GM21381 (cell line): Measurements from ENCODE around the gene PEX14.
A peak's percentile ranks its signal among the peaks of the same experiment; 100 is the strongest.
"Not testable (repeated sequence)": the region's sequence is repeated elsewhere in the genome, so short reads cannot be mapped to it uniquely, and the experiment has no call there.

Source experiments
- ATAC-seq: cut with Tn5 transposase; IDR thresholded peaks from one replicate; pipeline ENCODE4 v1.9.1; 2021; ENCODE audit warnings: mild to moderate bottlenecking, moderate library complexity; ENCODE audit not compliant: unreplicated experiment

Gene PEX14

DNA sequence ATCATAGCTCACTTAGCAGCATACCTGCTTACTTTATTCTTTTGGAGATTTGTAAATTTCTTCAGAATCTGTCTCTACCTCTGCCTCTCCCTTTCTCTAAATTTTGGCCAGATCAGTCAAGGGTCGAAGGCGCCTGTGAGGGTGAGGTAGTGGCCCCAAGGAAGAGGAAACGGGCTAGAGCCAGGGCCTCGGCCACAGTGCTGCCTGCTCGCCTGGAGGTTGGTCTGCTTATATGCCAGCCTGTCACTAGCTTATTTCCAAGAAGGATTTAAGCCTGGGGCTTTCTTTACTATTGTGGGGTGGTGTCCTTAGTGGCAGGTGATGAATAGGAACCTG, 19.6 kb downstream of the PEX14 start:
- ATAC-seq, result peak; percentile 10

DNA sequence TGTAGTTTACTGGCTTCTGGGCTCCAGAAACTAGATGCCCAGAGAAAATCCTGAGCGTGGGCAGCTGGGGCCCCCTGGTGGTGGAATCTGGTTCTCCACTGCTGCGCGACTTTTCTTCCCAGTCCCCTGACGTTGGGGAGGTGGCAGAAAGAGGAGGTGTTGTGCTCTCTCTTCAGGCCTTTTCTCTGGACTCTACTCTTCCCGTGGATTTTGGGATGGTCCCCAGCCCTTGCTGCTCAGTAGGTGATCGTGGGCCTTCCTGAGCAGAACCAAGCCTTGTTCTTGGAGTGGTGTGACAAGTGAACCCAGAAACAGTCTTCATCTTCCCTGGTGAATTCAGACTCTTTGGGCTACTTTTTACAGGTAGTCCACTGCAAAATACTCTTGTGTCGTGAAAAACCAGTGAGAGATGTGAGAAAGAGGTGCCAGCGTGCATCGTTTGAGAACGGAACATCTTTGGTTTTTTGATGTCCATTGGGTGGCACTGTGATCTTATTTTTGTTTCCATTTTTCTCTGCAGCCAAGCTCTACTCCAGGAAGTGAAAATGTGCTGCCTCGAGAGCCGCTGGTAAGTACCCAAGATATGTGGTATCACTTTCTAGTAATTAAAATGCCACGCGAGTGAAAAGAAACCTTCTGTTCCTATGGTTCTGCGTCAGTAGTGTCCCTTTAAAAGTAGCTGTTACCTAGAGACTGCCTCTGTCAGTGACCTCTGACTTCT, 20.2 kb downstream of the PEX14 start:
- ATAC-seq, result peak; percentile 69

DNA sequence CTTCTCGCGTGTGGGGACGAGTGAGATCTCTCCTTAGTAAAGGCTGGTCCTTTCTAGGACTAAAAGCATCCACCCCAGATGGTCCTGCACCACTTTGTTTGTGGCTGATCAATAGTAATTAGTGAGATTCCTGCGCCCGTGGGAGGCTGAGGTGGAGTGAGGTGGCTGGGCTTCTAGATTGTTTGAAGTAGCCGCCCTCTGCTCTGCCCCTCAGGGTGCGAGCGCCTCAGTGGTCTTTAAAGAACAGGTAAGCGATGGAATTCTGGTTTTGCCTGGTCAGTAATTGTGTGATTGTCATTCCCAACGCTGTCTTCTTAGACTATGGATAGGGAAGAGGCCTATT, 20.7 kb downstream of the PEX14 start:
- ATAC-seq, result no peak

DNA sequence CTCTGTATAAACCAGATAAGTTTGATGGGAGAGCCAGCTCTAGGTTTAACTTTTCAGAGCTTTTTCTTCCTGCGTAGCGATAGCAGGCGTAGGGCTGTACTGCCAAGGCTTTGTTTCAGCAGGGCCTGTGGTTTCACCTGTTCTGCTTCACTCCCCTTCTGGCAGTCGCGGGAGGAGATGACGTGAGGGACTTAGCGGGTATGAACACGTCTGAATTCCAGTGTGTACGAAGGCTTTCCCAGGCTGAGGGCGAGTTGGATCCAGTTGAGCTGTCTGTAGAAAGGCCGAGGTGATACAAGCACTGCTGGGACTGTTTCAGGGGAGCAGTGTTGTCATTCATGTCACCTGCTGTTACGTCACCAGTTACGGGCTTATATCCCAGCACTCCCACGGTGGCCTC, 21.2 kb downstream of the PEX14 start:
- ATAC-seq, result no peak

DNA sequence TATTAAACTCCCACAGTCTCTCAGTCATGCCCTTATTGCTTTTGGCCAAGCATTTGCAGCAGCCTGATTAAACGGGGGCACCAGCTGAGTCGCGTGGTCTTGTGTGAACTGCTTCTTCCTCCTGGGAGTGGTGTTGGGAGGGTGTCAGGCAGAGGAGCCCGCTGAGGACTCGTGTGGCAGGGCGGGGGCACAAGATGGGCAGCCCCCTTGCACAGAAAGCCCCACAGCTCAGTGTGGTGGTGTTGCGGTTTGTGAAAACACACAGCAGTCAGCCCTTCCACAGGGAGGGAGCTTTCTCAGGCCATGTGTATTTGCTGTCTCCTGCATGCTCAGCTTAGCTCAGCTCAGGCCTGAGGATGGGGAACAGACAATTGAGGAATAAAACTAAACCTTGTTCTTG, 22.4 kb downstream of the PEX14 start:
- no peak for ATAC-seq

DNA sequence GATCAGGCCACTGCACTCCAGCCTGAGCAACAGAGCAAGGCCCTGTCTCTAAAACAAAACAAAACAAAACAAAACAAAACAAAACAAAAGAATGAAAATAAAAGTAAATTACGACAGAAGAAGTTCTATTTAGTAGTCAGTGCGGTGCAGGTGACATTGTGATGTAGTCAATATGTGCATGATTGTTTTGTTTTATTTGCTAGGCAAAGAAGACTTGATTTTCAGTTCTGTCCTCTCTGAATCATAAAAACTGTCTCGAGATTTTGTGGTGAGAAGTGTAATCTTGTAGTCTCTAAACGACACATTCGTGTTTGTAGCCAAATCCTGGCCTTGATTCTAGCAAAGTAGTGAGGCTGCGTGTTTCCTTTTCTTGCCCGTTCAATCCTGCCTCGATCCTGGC, 23.5 kb downstream of the PEX14 start:
- no peak for ATAC-seq

DNA sequence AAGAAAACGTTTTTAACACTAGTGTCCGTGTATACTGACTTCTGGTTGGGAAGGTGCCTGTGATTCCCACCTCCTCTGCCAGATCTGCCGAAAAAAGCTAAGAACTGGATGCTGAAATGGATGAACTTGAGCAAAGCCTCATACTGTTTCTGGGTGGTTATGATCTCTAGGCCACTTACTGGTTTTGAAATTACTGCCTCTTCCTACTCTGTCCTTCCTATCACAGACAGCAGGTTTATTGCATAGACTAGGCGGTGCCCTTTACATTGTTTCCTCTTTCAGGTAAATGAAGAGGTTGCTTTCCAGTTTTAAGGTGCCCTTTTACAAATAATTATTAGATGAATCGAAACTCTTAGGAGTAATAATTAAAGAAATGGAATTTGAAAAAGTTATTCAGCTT, 27.5 kb downstream of the PEX14 start:
- ATAC-seq, result no peak

DNA sequence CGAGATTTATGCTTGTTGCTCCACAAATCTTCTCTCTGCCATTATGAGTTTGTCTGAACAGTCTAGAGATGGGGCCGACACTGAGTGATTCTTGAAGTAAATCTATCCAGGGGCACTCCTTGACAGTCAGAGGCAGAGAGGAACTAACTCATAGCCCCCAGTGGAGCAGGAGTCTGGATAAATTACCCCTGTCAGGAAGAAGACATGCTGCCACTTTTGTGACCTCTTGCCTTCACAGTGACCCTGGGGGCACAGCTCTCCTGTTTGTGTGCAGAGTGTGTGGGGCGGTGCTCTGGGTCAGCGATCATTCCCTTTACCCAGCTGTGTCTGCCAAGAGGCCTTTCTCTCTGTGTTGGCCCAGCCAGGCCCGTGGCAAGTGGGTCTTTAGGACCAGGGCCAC, 29.5 kb downstream of the PEX14 start:
- no peak for ATAC-seq

DNA sequence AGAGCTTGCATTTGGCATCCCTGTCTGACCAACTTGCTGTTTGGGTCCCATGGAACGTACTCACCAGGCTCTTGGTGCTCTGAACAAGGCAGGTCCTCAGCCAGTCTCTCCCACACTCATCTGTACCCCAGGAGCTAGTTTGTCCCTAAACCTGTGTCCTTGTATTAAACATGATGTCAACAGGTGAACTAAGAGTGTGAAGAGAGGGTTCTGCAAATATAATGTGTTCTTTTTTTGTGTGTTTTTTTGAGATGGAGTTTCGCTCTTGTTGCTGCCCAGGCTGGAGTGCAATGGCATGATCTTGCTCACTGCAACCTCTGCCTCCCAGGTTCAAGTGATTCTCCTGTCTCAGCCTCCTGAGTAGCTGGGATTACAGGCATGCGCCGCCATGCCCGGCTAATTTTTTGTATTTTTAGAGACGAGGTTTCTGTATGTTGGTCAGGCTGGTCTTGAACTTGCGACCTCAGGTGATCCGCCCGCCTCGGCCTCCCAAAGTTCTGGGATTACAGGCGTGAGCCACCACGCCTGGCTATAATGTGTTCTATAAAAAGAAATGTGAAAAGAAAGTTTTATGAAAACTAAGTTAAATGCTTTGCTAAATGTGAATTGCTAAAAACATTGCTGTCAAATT, 31.4 kb downstream of the PEX14 start:
- not testable (repeated sequence) for ATAC-seq

DNA sequence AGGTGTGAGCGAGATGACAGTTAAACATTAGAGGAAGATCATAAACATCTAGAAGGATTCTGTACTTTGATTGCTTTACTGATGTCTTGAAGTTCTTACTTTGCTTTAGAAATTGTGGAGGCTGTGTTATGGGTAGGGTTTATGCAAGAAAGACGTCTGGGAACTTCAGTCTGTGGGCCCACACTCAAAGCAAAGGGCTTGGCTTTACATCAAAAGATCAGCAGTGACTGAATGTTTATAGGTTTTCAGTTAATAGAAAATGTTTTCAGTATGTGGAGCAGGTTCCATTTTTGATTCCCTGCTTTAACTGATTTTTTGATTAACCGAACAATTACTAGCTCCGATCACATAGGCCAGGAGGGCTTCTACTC, 31.9 kb downstream of the PEX14 start:
- ATAC-seq, result no peak

DNA sequence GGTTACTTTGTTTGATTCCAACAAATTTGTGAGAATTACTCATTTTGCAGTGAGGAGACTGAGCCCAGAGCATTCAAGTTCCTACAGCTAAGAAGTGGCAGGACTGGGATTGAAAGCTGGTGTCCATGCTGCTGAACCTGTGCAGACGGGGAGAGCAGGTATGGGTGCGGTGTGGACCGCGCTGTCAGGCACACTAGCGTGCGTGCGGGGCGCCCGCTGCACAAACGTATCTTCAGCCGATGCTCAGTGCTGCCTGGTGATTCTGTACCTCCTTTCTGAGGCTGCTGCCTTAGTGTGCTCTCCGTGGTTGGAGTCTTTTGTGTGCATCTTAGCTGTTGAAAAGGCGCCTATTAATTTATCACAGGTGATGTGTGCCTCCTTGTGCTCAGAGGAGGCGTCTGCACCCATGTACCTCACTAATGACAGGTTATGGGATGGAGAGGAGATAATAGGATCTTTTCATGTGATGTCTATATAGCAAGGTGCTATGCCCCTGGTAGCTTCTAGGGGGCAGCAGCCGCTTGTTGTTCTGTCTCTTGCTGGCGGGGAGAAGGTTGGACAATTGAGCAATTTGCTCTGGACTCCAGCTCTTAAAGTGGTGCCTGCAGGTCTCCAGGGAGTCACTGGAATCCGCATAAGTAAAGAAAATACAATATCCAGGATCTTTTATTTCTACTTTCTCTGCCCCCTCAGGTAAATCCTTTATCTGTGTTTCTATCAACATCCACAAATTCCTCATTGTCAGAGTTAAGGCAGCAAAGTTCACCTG, 32.5 kb downstream of the PEX14 start:
- ATAC-seq, result no peak

DNA sequence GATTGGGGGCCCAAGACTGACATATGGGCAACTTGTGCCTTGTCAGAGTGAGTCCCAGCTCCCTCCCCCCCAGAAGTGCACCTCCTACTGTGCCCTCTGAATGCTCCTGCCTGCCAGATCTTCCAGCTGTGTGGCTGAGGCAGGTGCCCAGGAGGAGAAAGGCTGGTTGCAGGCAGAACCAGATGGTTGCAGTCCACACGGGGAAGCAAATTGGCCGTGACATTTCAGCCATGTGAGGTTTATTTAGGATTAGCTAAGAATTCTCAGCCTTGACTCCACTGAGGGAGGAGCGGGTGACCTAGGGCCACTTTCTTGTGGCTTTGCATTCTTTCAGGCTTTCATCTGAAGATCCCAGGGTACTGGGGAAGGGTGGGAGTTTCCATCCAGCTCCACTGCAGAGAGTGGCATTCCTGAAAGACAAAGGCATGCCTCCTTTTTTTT, 33.8 kb downstream of the PEX14 start:
- no peak for ATAC-seq

DNA sequence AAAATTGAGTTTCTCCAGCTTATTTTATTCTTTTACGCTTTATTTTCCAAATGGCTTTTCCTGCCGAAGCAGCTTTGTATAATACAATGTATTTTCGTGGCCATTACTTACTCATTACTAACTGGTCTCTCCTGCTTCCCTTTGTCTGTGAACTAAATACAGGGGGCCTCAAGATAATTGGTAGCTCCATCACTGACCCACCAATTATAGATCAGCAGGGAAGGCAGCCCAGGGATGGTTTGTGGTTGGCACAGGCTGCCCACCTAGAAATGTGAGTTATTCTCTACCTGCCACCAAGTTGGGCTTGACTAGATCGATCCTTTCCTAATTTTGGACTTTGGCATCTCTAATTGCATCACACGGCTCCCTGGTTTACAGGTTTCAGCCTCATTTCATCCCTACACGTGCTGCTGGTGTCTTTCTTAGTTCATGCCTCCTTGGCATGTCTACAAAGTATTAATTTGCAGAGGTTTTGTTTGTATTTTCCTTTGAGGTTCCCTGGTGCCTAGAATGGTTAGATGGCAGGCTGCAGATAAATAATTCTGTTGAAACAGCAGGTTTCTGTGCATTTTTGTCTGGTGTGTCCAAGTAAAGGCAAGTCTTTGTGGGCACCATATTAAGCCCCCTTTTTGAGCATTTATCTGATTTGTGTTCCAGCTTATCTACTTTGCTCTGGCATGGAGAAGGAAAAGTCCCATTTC, 35.2 kb downstream of the PEX14 start:
- ATAC-seq, result no peak

DNA sequence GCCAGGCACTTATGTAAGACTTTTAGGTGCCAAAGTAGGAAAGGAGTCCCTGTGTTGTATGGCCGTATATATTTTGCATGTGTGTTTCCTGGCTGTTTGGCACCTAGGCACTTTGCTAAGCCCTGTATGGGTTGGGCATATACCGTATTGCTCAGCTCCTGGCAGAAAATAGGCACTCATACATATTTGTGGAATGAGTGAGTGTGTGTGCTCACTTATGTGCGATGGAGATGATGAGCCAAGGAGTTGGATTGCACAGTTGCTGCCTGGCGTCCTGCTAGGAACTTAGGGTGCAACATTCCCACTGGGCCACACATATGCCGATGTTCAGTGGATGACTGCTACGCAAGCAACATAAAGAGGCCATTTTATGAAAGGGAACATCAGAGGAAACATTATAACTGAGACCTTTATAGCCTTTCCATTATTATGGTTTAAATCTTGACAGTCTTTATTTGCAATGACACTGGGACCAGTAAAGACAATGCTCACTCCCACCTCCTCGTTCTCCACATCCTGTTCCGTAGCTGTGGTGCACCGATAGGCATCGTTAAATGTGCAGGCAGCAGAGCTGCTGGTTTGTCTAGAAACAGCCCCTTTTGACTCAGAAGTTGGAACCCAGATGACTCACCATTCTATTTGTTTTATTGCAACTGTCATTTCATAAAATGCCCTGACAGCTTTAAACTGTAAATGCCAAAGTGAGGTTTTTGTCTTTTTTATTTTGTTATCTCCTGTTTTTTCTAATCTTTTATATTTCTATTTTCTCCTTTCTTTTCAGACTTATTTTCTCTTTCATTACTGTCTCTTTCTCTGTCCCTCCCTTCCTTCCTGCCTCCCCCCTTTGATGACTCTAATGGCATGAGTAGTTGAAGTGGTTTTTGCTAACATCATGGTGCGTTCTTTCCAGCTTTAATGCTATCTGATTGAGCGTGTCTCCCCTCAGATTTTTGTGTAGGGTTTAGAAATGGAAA, 36.1 kb downstream of the PEX14 start:
- peak; percentile 85 for ATAC-seq

DNA sequence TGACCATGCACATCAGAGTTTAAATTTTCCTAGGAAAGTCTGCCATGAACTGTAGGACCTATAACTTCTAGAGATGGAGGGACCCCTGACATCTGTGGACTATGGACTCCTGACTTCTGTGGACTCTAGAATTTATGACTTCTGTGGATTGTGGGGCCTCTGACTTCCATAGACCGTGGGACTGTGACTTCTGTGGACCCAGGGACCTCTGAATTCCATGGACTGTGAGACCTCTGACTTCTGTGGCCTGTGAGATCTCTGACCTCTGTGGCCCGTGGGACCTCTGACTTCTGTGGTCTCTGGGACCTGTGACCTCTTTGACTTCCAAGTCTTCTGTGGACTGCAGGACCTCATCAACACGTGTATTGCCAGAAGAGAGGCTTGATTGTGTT, 36.7 kb downstream of the PEX14 start:
- ATAC-seq, result no peak

DNA sequence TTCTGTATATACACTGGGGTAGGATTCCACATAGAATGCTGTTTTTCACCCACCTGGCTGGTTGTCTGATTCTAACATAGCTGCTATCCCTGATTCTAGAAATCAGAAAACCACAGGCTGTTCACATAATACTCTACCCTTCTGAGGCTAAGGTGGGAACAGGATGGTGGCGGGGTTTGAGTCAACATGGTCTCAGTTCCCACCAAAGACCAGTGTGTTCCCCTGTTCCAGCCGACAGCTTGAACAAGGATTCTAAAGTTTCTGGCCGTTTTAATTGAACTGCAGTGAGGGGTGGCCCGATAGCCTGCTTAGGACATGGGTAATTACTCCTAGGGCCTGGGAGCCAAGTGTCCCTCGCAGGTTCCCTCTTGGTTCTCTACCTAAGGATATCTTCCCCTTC, 38.4 kb downstream of the PEX14 start:
- ATAC-seq, result no peak

DNA sequence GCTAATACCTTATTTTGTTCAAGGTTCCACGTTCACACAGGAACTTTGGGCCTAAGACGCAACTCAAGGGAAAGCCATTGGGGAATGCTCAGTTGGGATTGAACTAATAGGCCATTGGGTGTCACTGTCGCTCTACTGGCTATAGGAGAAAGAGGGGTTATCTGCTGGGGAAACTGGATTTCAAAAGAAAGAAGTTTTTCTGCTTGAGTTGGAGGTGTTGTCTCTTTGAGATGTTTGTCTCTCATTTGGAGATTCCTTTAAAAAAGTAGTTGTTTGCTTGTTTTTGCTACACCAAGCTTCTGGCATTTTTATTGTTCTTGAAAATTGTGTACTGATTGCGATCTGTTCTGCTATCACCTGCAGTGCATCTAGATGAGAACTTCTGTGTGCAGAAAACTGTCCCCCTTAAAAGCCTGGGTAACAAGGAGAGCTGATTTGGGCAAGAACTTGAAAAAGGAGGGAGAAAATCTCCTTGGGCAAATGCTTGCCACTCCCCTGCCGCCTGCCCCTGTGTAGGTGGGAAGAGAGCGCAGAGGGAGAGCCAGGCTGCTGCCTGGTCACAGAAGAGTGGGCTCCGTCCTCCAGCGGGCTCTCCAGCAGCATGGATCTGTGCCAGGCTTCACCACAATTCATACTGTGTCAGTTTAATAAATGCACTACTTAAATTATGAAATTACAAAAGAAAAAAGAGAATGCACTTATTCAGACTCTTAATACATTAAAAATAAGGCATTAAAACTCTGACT, 39.9 kb downstream of the PEX14 start:
- ATAC-seq, result no peak

DNA sequence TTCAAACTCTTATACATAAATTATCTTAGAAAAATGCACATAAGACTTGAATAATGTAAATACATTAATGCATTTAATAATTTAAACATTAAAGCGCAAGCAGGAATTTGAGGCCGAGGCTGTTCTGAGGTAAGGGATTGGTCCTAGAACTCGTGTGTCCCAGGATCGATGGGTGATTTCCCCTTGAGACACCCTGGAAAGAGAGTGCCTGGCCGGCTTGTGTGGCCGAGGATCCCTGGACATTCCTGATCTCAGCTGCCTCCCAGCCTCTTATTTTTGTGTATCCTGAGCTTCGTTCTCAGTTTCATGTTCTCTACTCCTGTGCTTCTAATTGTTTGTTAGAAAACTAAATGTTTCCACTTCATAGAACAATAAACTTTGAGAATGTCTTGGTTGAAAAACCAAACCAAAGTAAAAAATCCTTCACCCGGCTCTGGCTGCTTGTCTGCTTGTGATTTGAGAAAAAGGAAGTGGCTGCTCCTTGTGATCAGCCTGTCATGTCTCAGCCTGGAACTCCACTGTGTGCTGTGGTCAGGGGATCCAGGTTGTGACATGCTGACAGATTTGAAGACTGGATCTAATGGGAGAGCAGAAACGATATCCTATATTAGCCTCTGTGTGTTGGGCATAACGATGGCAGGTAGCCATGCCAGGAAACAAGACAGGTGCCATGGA, 40.7 kb downstream of the PEX14 start:
- no peak for ATAC-seq

DNA sequence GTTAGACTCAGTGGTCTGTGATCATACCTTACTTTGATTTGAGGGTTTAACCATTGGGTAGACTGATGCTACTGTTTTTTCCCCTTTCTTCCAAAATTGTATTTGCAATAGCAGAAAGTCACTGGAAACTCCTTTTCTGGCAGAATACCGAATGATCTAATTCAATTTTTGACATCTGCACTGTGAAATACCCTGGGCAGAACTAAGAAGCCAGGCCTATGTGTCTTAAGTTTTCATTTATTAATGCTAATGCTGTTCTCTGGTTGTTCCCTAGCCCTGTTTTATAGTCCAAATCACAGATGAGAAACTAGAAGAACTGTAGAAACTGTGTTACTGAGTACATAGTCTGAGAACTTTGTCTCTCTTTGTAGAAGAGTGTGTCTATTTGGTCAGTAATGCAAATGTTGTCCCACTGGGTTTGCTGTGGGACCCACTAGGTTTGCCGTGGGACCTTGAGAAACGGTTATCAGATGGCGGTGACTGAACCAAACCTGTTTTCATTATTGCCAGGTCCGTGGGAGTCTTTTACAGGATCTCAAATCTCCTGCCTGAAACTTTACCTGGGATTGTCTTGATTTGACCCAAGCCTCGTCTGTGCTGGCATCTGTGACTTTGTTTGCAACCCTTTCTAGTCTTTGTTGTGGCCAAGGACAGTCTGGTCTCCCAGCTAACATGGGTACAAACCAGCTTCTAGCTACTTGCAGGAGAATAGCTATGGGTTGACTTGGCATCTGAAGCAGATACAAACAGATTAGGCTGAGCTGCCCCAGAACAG, 41.4 kb downstream of the PEX14 start:
- no peak for ATAC-seq
